Psoas muscle (tissue), 8 donors: ENCODE data around the gene SLAMF8. TPM values are rescaled to one million over a fixed set of nuclear protein-coding genes. Genes with fewer than 3 reads are reported as not detected.

ENCODE experiments used
- ATAC-seq, 4 donors: fragments of 200-7000 bp; cut with Tn5 transposase; one replicate each; pipeline ENCODE4 v1.9.1; 2020; ENCODE audit warnings: moderate library complexity in 3 of 4, mild to moderate bottlenecking in 2 of 4
- DNase-seq, 2 donors: peaks; one replicate each; pipeline ENCODE4 v3.0.0-alpha.2; 2020
- H3K27ac ChIP-seq: fragments of 200-600 bp; one replicate; pipeline ENCODE4 v1.8.0; 2022
- H3K27me3 ChIP-seq, 3 donors: fragments of 200-600 bp in 1 of 3; one replicate each; pipeline versions ENCODE4 v1.6.1 to v1.8.0; 2013 to 2022; ENCODE audit warnings: low read length in 2 of 3, mild to moderate bottlenecking in 2 of 3, moderate library complexity in 1 of 3; ENCODE audit not compliant: insufficient read depth in 3 of 3
- H3K36me3 ChIP-seq, 2 donors: fragments of 200-600 bp in 1 of 2; one replicate each; pipeline versions ENCODE4 v1.6.1 to v1.8.0; 2013 to 2022; ENCODE audit warnings: low read depth in 1 of 2, mild to moderate bottlenecking in 1 of 2, moderate library complexity in 1 of 2; ENCODE audit not compliant: insufficient read depth in 1 of 2
- H3K4me1 ChIP-seq: fragments of 200-600 bp; one replicate; pipeline ENCODE4 v1.8.0; 2022
- H3K4me3 ChIP-seq: fragments of 200-600 bp; one replicate; pipeline ENCODE4 v1.8.0; 2022; ENCODE audit warnings: mild to moderate bottlenecking
- H3K9me3 ChIP-seq: fragments of 200-600 bp; one replicate; pipeline ENCODE4 v1.8.0; 2022
- CTCF ChIP-seq: fragments of 200-600 bp; IDR thresholded peaks from one replicate; pipeline ENCODE4 v1.8.0; 2022; ENCODE audit warnings: antibody characterized with exemption
- WGBS, 3 donors: extraction: QIAGEN DNeasy Blood & Tissue Kit; methylation state at CpG; one replicate each; pipeline versions ENCODE4 v1.1.6 to v1.1.7; 2013; 5-methylcytosine and 5-hydroxymethylcytosine counted together
- intact Hi-C, 2 donors: fragments of 100-400 bp; cut with DNase I; formaldehyde crosslinking; loops; one replicate each; pipeline versions ENCODE4 v1.11.0 to v1.14.2; 2022
- polyA plus RNA-seq, 3 donors: library from polyadenylated mRNA; stranded (reverse); fragments of 200-250 nt; gene quantifications; one replicate each; pipeline ENCODE4 v1.2.3, GENCODE V29; 2013
- total RNA-seq, 4 donors: library from RNA; stranded (reverse); fragmentation: NEBNext Ultra II Directional in 2 of 4; extraction: Animal tissue kit (Norgen Biotek cat#: 25700) in 2 of 4; gene quantifications; one replicate each; pipeline versions ENCODE4 v1.2.1 to v1.2.4, GENCODE V29; 2021 to 2023
- donor health status: healthy with polysubstance abuse.
- donor health status: DM: no; HTN: no; CAD: no; lungs with moderate emphysema.
- donor health status: Bipolar disorder and iron deficiency.
- donor health status: healthy.
- donor health status: DM: yes; HTN: yes; CAD: no.
- donor health status: DM: no; HTN: no; CAD: no.
- donor health status: DM: no; HTN: no; CAD: no.
- donor health status: DM: yes; HTN: yes; CAD: no.

SLAMF8 gene
- total and polyA plus RNA-seq, 7 donors: 0.10 to 1.6 (median 1.1) TPM

GRCh38 chr1:159798893-159799292 is 27.8 kb upstream of the SLAMF8 start:
- TF ChIP-seq CTCF: peak; percentile 79
- DNase-seq: peak; percentile 35 to 67
- no peak overlapping the region for H3K27ac ChIP-seq

GRCh38 chr1:159799446-159799985 is 27.2 kb upstream of the SLAMF8 start:
- intact Hi-C loops: loop anchor here (1.0 to 5.0 kb wide), 3 partner anchors 91 to 208 kb away; no protein-coding TSS in a partner anchor
- 95 to 97% (median 96%) methylated on average over 4 of the region's 4 CpGs for WGBS, 3 donors
- no peak overlapping the region for H3K27ac ChIP-seq

More at GRCh38 chr1:159798893-159799292, 27.8 kb upstream of the SLAMF8 start:
- no peaks in the 10 kb centered on the region for H3K4me1 ChIP-seq
- H3K4me3 ChIP-seq: no peak overlapping the region
- H3K36me3 ChIP-seq: no peaks in the 10 kb centered on the region
- no peaks in the 10 kb centered on the region for H3K9me3 ChIP-seq
- ATAC-seq: peak; percentile 82 to 95 (median 90)
- H3K27me3 ChIP-seq: peaks cover 0 to 21% (median 5%) of the 10 kb centered on the region in 3 donors
- 3 to 4% (median 3%) methylated on average over 2 of the region's 2 CpGs for WGBS, 3 donors
- intact Hi-C loops: loop anchor here (1.0 to 5.0 kb wide), 3 partner anchors 92 to 208 kb away; no protein-coding TSS in a partner anchor

GRCh38 chr1:159800177-159800930 is 26.3 kb upstream of the SLAMF8 start:
- intact Hi-C loops: loop anchor here in 1 of 2 donors (5.0 kb wide), 1 partner anchor 52 kb away; no protein-coding TSS in a partner anchor
- no peaks in the 10 kb centered on the region for H3K36me3 ChIP-seq
- no peak overlapping the region for H3K27ac ChIP-seq
- ATAC-seq: no peak
- WGBS, 3 donors: 72 to 87% (median 79%) methylated on average over 8 of the region's 8 CpGs
- no peaks in the 10 kb centered on the region for H3K4me1 ChIP-seq
- no peaks in the 10 kb centered on the region for H3K9me3 ChIP-seq
- peaks cover 0 to 6% (median 5%) of the 10 kb centered on the region in 3 donors for H3K27me3 ChIP-seq
- DNase-seq: no peak
- TF ChIP-seq CTCF: no peak
- no peak overlapping the region for H3K4me3 ChIP-seq

More at GRCh38 chr1:159799446-159799985, 27.2 kb upstream of the SLAMF8 start:
- Histone ChIP-seq H3K27me3 (peaks cover 0 to 15% (median 5%) of the 10 kb centered on the region in 3 donors), H3K4me3 (no peak overlapping the region), H3K4me1 (no peaks in the 10 kb centered on the region), H3K9me3 (no peaks in the 10 kb centered on the region), H3K36me3 (no peaks in the 10 kb centered on the region)
- ATAC-seq (no peak), DNase-seq (no peak)
- no peak for TF ChIP-seq CTCF

GRCh38 chr1:159802111-159802510 is 24.6 kb upstream of the SLAMF8 start, which contains the start of gene FCRL6:
Gene FCRL6, plus strand, starts transcription at chr1:159802360. Its CDS starts 65 bp downstream, at chr1:159802425.
- DNase-seq: no peak
- no peak for TF ChIP-seq CTCF
- Histone ChIP-seq H3K27ac (no peak within 1 kb of the TSS), H3K36me3 (no peaks in the 10 kb centered on the region), H3K27me3 (peaks cover 0 to 5% (median 0%) of the 10 kb centered on the region in 3 donors), H3K9me3 (no peaks in the 10 kb centered on the region), H3K4me1 (no peaks in the 10 kb centered on the region), H3K4me3 (no peak within 1 kb of the TSS)
- WGBS, 3 donors: 82 to 86% (median 85%) methylated on average over 8 of the region's 8 CpGs
- no peak for ATAC-seq
- intact Hi-C loops: loop anchor here in 1 of 2 donors (5.0 kb wide), 1 partner anchor 50 kb away; no protein-coding TSS in a partner anchor
